HepG2 (cell line): Measurements from ENCODE around the gene CLDN7. TPM values are rescaled to one million over a fixed set of nuclear protein-coding genes. Genes with fewer than 3 reads are reported as not detected.
A peak's percentile ranks its signal among the peaks of the same experiment; 100 is the strongest.

Source experiments
- CCDC6 ChIP-seq: sonication (generic); formaldehyde crosslinking; IDR thresholded peaks from 2 replicates; pipeline ENCODE4 v1.8.1; 2022; ENCODE audit warnings: mild to moderate bottlenecking, missing genetic modification reagents, moderate library complexity
- CERS6 ChIP-seq: sonication (generic); formaldehyde crosslinking; IDR thresholded peaks from 2 replicates; pipeline ENCODE4 v1.5.0; 2020; ENCODE audit warnings: missing genetic modification reagents
- DMAP1 ChIP-seq: IDR thresholded peaks from 2 replicates; pipeline ENCODE4 v1.6.1; 2016
- ELF1 ChIP-seq: sonication (generic); formaldehyde crosslinking; IDR thresholded peaks from 2 replicates; pipeline ENCODE4 v1.4.0; 2020; ENCODE audit warnings: missing genetic modification reagents
- GABPB1 ChIP-seq: IDR thresholded peaks from 2 replicates; pipeline ENCODE4 v1.6.1; 2016; ENCODE audit warnings: mild to moderate bottlenecking, missing genetic modification reagents, moderate library complexity, missing compliant biosample characterization
- NAIF1 ChIP-seq: sonication (generic); formaldehyde crosslinking; IDR thresholded peaks from 2 replicates; pipeline ENCODE4 v1.5.0; 2020; ENCODE audit warnings: mild to moderate bottlenecking, missing genetic modification reagents, borderline replicate concordance
- NBN ChIP-seq: fragments of 450-650 bp; conservative IDR thresholded peaks from 2 replicates; pipeline ENCODE4 v1.6.1; 2017
- NONO ChIP-seq, 2 experiments: fragments of 450-650 bp in 1 of 2; sonication (generic) in 1 of 2; formaldehyde crosslinking in 1 of 2; IDR thresholded peaks in 1 of 2; conservative IDR thresholded peaks in 1 of 2; 2 replicates each; pipeline versions ENCODE4 v1.6.1 to v1.8.0; 2017 to 2022; ENCODE audit warnings: mild to moderate bottlenecking in 1 of 2, missing genetic modification reagents in 1 of 2, moderate library complexity in 1 of 2
- NRL ChIP-seq: sonication (generic); formaldehyde crosslinking; IDR thresholded peaks from 2 replicates; pipeline ENCODE4 v1.5.0; 2020; ENCODE audit warnings: missing genetic modification reagents, mild to moderate bottlenecking, moderate library complexity, borderline replicate concordance
- PATZ1 ChIP-seq: sonication (generic); formaldehyde crosslinking; IDR thresholded peaks from 2 replicates; pipeline ENCODE4 v1.4.0; 2020; ENCODE audit warnings: missing genetic modification reagents
- RAD51 ChIP-seq: fragments of 450-650 bp; IDR thresholded peaks from 2 replicates; pipeline ENCODE4 v1.6.1; 2016; ENCODE audit warnings: borderline replicate concordance
- SOX5 ChIP-seq: IDR thresholded peaks from 2 replicates; pipeline ENCODE4 v1.6.1; 2016; ENCODE audit warnings: borderline replicate concordance
- TBL1XR1 ChIP-seq: fragments of 150-350 bp; IDR thresholded peaks from 2 replicates; pipeline ENCODE4 v1.6.1; 2014; ENCODE audit warnings: borderline replicate concordance, low read length; ENCODE audit not compliant: partially characterized antibody
- ZNF101 ChIP-seq: sonication (generic); formaldehyde crosslinking; IDR thresholded peaks from 2 replicates; pipeline ENCODE4 v1.4.0; 2020; ENCODE audit warnings: mild to moderate bottlenecking, low read depth, missing genetic modification reagents, borderline replicate concordance
- ZNF263 ChIP-seq: sonication (generic); formaldehyde crosslinking; IDR thresholded peaks from 2 replicates; pipeline ENCODE4 v1.4.0; 2020; ENCODE audit warnings: missing genetic modification reagents
- ZNF317 ChIP-seq: sonication (generic); formaldehyde crosslinking; IDR thresholded peaks from 2 replicates; pipeline ENCODE4 v1.5.0; 2020; ENCODE audit warnings: mild to moderate bottlenecking, missing genetic modification reagents
- ZNF333 ChIP-seq: sonication (generic); formaldehyde crosslinking; IDR thresholded peaks from 2 replicates; pipeline ENCODE4 v1.4.0; 2020; ENCODE audit warnings: mild to moderate bottlenecking, missing genetic modification reagents, borderline replicate concordance
- ZNF687 ChIP-seq: sonication (generic); formaldehyde crosslinking; IDR thresholded peaks from 2 replicates; pipeline ENCODE4 v1.5.1; 2020; ENCODE audit warnings: mild to moderate bottlenecking, missing genetic modification reagents, moderate library complexity
- ZNF724P ChIP-seq: sonication (generic); formaldehyde crosslinking; IDR thresholded peaks from 2 replicates; pipeline ENCODE4 v1.8.0; 2022; ENCODE audit warnings: missing genetic modification reagents, borderline replicate concordance
- polyA plus RNA-seq, 8 experiments: library from polyadenylated mRNA; depleted of rRNA in 3 of 8; stranded (reverse) in 7 of 8; unstranded in 1 of 8; fragments of >200 nt; fragmentation: Illumina TruSeq in 4 of 8; extraction: Trizol in 4 of 8; gene quantifications; 2 replicates each; pipeline versions ENCODE4 v1.2.1 to v1.2.3, GENCODE V29; 2011 to 2016; ENCODE audit warnings: low read depth in 4 of 8, missing spikeins in 1 of 8, mixed read lengths in 1 of 8; ENCODE audit not compliant: insufficient read depth in 1 of 8
- total RNA-seq, 5 experiments: library from RNA; depleted of rRNA; stranded (reverse); fragments of >200 nt; fragmentation: Illumina TruSeq; extraction: Trizol; gene quantifications; 2 replicates each; pipeline ENCODE4 v1.2.3, GENCODE V29; 2016; ENCODE audit warnings: low read depth in 1 of 5
- TF ChIP-seq, protein P1 (sequence below): sonication (generic); formaldehyde crosslinking; IDR thresholded peaks from 2 replicates; pipeline ENCODE4 v1.8.0; 2022; ENCODE audit warnings: mild to moderate bottlenecking, missing genetic modification reagents, borderline replicate concordance
- TF ChIP-seq, protein P2 (sequence below): IDR thresholded peaks from 2 replicates; pipeline ENCODE4 v1.6.1; 2012; ENCODE audit warnings: inconsistent platforms

CLDN7 gene
- total and polyA plus RNA-seq, 2 of the 13 experiments (the other 11 are each of a cell fraction or from before 2014, with no cell fraction given): not detected

- TF ChIP-seq GABPB1 (CRISPR knock-in tag) (peak; percentile 74; the same call in 1 of the 2 replicates), NAIF1 (CRISPR knock-in tag) (peak; percentile 83; the same call in 1 of the 2 replicates), ZNF101 (0 out of 2 replicates have a peak, but pooled peaks have one; percentile 17), NONO (IDR thresholded peaks at IDR 0.05) (no peak), NONO (CRISPR knock-in tag; conservative IDR thresholded peaks at IDR 0.05) (peak; percentile 70), SOX5 (CRISPR knock-in tag) (peak; percentile 40; the same call in 1 of the 2 replicates), ZNF333 (CRISPR knock-in tag) (no peak), ZNF724P (CRISPR knock-in tag) (no peak), ZNF263 (CRISPR knock-in tag) (peak; percentile 60), ZNF687 (CRISPR knock-in tag) (peak; percentile 96), RAD51 (no peak), ZNF317 (CRISPR knock-in tag) (no peak), NRL (CRISPR knock-in tag) (0 out of 2 replicates have a peak, but pooled peaks have one; percentile 42), ELF1 (peak; percentile 34; the same call in 1 of the 2 replicates), CERS6 (CRISPR knock-in tag) (no peak), NBN (no peak), PATZ1 (CRISPR knock-in tag) (peak; percentile 53; the same call in 1 of the 2 replicates), DMAP1 (CRISPR knock-in tag) (0 out of 2 replicates have a peak, but pooled peaks have one; percentile 60), TBL1XR1 (no peak), CCDC6 (CRISPR knock-in tag) (peak; percentile 76)
- TF ChIP-seq, protein P1, sequence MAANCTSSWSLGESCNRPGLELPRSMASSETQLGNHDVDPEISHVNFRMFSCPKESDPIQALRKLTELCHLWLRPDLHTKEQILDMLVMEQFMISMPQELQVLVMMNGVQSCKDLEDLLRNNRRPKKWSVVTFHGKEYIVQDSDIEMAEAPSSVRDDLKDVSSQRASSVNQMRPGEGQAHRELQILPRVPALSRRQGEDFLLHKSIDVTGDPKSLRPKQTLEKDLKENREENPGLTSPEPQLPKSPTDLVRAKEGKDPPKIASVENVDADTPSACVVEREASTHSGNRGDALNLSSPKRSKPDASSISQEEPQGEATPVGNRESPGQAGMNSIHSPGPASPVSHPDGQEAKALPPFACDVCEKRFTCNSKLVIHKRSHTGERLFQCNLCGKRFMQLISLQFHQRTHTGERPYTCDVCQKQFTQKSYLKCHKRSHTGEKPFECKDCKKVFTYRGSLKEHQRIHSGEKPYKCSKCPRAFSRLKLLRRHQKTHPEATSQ (CRISPR knock-in tag): no peak
- TF ChIP-seq, protein P2, sequence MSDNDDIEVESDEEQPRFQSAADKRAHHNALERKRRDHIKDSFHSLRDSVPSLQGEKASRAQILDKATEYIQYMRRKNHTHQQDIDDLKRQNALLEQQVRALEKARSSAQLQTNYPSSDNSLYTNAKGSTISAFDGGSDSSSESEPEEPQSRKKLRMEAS: peak; percentile 96
Measured at GRCh38 chr17:7296189-7296861, 34.0 kb upstream of the CLDN7 start (continued).
